ENCODE measurements around the gene UBE2D2.

Gene UBE2D2

GRCh38 chr5:139660923-139661814 is 100.0 kb downstream of the UBE2D2 start:
- no peak for DNase-seq (ENCODE audit: low read depth in 2 of 2)

GRCh38 chr5:139662617-139663016 is 101.5 kb downstream of the UBE2D2 start:
- DNase-seq (ENCODE audit: low read depth in 2 of 2) = no peak

GRCh38 chr5:139663207-139664085 is 102.3 kb downstream of the UBE2D2 start:
- no peak for DNase-seq (ENCODE audit: low read depth in 2 of 2)

- DNase-seq (ENCODE audit: low read depth in 2 of 2) = no peak
Observed at GRCh38 chr5:139664086-139664693, 103.1 kb downstream of the UBE2D2 start.

GRCh38 chr5:139664727-139665351 is 103.7 kb downstream of the UBE2D2 start:
- no peak for DNase-seq (ENCODE audit: low read depth in 2 of 2)

GRCh38 chr5:139665626-139666025 is 104.5 kb downstream of the UBE2D2 start:
- no peak for DNase-seq (ENCODE audit: low read depth in 2 of 2)

GRCh38 chr5:139666551-139666950 is 105.4 kb downstream of the UBE2D2 start:
- no peak for DNase-seq (ENCODE audit: low read depth in 2 of 2)

GRCh38 chr5:139667001-139667729 is 106.0 kb downstream of the UBE2D2 start:
- DNase-seq (ENCODE audit: low read depth in 2 of 2) = no peak

- no peak for DNase-seq (ENCODE audit: low read depth in 2 of 2)
Observed at GRCh38 chr5:139667730-139668063, 106.6 kb downstream of the UBE2D2 start.

- DNase-seq (ENCODE audit: low read depth in 2 of 2) = no peak
Observed at GRCh38 chr5:139668064-139668880, 107.1 kb downstream of the UBE2D2 start.

- no peak for DNase-seq (ENCODE audit: low read depth in 2 of 2)
Observed at GRCh38 chr5:139668924-139669661, 108.0 kb downstream of the UBE2D2 start.

- no peak for DNase-seq (ENCODE audit: low read depth in 2 of 2)
Observed at GRCh38 chr5:139669662-139670368, 108.7 kb downstream of the UBE2D2 start.

- no peak for DNase-seq (ENCODE audit: low read depth in 2 of 2)
Observed at GRCh38 chr5:139670369-139671095, 109.4 kb downstream of the UBE2D2 start.

- DNase-seq (ENCODE audit: low read depth in 2 of 2) = no peak
Observed at GRCh38 chr5:139671096-139671841, 110.1 kb downstream of the UBE2D2 start.

- no peak for DNase-seq (ENCODE audit: low read depth in 2 of 2)
Observed at GRCh38 chr5:139675213-139675612, 114.1 kb downstream of the UBE2D2 start.

- no peak for DNase-seq (ENCODE audit: low read depth in 2 of 2)
Observed at GRCh38 chr5:139675825-139676224, 114.7 kb downstream of the UBE2D2 start.

- no peak for DNase-seq (ENCODE audit: low read depth in 2 of 2)
Observed at GRCh38 chr5:139676406-139676805, 115.3 kb downstream of the UBE2D2 start.
